IMR-90 (cell line): Measurements from ENCODE around the gene PMM1.

Source experiments
- CEBPB ChIP-seq: IDR thresholded peaks from 2 replicates; pipeline ENCODE4 v1.6.1; 2012; ENCODE audit warnings: low read depth, low read length, improper control_type of control experiment
- MAFK ChIP-seq: IDR thresholded peaks from 2 replicates; pipeline ENCODE4 v1.6.1; 2012; ENCODE audit warnings: low read depth, low read length, improper control_type of control experiment
- POLR2A ChIP-seq: IDR thresholded peaks from 2 replicates; pipeline ENCODE4 v1.6.1; 2012; ENCODE audit warnings: mild to moderate bottlenecking, low read depth, low read length
- TF ChIP-seq, protein P1 (sequence below): conservative IDR thresholded peaks from 2 replicates; pipeline ENCODE4 v1.5.1; 2012; ENCODE audit warnings: mild to moderate bottlenecking, low read depth, low read length, improper control_type of control experiment

DNA sequence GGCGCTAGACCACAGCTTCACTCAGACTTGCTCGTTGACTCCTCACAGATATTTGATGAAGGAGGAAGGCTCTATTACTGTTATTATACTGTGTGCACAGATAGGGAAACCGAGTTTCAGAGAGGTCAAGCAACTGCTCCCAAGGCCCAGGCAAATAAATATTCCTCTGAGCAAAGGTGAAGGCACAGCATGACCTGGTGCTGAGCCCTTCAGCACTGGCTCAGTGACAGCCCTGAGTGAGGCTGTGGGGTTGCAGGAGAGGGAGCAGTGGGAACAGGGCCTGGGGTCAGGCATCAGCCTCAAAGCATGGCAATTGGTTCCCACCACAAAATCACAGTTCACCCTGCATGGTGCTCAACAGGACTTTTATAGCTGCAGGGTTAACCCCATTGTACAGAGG, 52.4 kb downstream of the PMM1 start:
- TF ChIP-seq, protein P1, sequence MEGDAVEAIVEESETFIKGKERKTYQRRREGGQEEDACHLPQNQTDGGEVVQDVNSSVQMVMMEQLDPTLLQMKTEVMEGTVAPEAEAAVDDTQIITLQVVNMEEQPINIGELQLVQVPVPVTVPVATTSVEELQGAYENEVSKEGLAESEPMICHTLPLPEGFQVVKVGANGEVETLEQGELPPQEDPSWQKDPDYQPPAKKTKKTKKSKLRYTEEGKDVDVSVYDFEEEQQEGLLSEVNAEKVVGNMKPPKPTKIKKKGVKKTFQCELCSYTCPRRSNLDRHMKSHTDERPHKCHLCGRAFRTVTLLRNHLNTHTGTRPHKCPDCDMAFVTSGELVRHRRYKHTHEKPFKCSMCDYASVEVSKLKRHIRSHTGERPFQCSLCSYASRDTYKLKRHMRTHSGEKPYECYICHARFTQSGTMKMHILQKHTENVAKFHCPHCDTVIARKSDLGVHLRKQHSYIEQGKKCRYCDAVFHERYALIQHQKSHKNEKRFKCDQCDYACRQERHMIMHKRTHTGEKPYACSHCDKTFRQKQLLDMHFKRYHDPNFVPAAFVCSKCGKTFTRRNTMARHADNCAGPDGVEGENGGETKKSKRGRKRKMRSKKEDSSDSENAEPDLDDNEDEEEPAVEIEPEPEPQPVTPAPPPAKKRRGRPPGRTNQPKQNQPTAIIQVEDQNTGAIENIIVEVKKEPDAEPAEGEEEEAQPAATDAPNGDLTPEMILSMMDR, result no peak
- no peak for TF ChIP-seq CEBPB
- no peak for TF ChIP-seq POLR2A
- TF ChIP-seq MAFK, result no peak
